Ovary (tissue), 9 donors: Measurements from ENCODE around the gene PPFIA4. TPM values are rescaled to one million over a fixed set of nuclear protein-coding genes. Genes with fewer than 3 reads are reported as not detected.

Source experiments
- DNase-seq, 5 donors: peaks; one replicate each; pipeline ENCODE4 v3.0.0-alpha.2; 2019 to 2020
- H3K27ac ChIP-seq, 2 donors: fragments of 200-600 bp; one replicate each; pipeline versions ENCODE4 v1.5.1 to v1.8.0; 2019 to 2022
- H3K27me3 ChIP-seq: fragments of 200-600 bp; one replicate; pipeline ENCODE4 v1.8.0; 2022
- H3K36me3 ChIP-seq: fragments of 200-600 bp; sonication (generic); one replicate; pipeline ENCODE4 v1.5.1; 2019
- H3K4me1 ChIP-seq: one replicate; pipeline ENCODE4 v1.8.1; 2013; ENCODE audit warnings: mild to moderate bottlenecking, moderate library complexity; ENCODE audit not compliant: insufficient read depth
- H3K4me3 ChIP-seq: fragments of 200-600 bp; sonication (generic); one replicate; pipeline ENCODE4 v1.5.1; 2017
- H3K9me3 ChIP-seq, 2 donors: fragments of 200-600 bp in 1 of 2; sonication (generic) in 1 of 2; one replicate each; pipeline versions ENCODE4 v1.5.1 to v1.8.1; 2013 to 2019; ENCODE audit warnings: mild to moderate bottlenecking in 1 of 2, moderate library complexity in 1 of 2
- CTCF ChIP-seq, 3 donors: fragments of 450-650 bp in 2 of 3; fragments of 200-600 bp in 1 of 3; IDR thresholded peaks; one replicate each; pipeline versions ENCODE4 v1.5.1 to v1.8.0; 2016 to 2022; ENCODE audit warnings: antibody characterized with exemption in 3 of 3, mild to moderate bottlenecking in 1 of 3
- EP300 ChIP-seq: sonication (generic); formaldehyde crosslinking; IDR thresholded peaks from one replicate; pipeline ENCODE4 v1.6.1; 2017; ENCODE audit warnings: antibody characterized with exemption
- POLR2A ChIP-seq: fragments of 450-650 bp; IDR thresholded peaks from one replicate; pipeline ENCODE4 v1.6.1; 2017; ENCODE audit warnings: antibody characterized with exemption, mild to moderate bottlenecking, moderate library complexity
- WGBS, 3 donors: extraction: QIAGEN DNeasy Blood & Tissue Kit in 1 of 3; methylation state at CpG; one replicate each; pipeline versions ENCODE4 v1.1.5 to v1.1.7; 2013 to 2017; 5-methylcytosine and 5-hydroxymethylcytosine counted together
- intact Hi-C, 4 donors: fragments of 100-400 bp; cut with DNase I; formaldehyde crosslinking; loops; one replicate each; pipeline versions ENCODE4 v1.11.0 to v1.15.1; 2022 to 2023
- polyA plus RNA-seq, 2 donors: library from polyadenylated mRNA; stranded (reverse); fragments of 200-250 nt in 1 of 2; fragments of 350-450 nt in 1 of 2; fragmentation: Illumina TruSeq in 1 of 2; extraction: RNeasy Lipid Tissue Mini Kit (QIAGEN cat#74804) in 1 of 2; gene quantifications; one replicate each; pipeline ENCODE4 v1.2.3, GENCODE V29; 2013 to 2014
- total RNA-seq, 7 donors: library from RNA; depleted of rRNA in 2 of 7; stranded (reverse); fragments of >200 nt in 2 of 7; fragmentation: NEBNext Ultra II Directional in 3 of 7; extraction: Animal tissue kit (Norgen Biotek cat#: 25700) in 3 of 7; gene quantifications; one replicate each; pipeline versions ENCODE4 v1.1.0 to v1.2.4, GENCODE V29; 2016 to 2023
- donor health status: DM: no; HTN: no; CAD: no; lungs with moderate emphysema.
- donor health status: DM: no; HTN: no; CAD: no.
- donor health status: Bipolar disorder and iron deficiency.
- donor health status: DM: yes; HTN: yes; CAD: no.
- donor health status: DM: no; HTN: no; CAD: no.
- donor health status: DM: yes; HTN: yes; CAD: no.

Gene PPFIA4
- total and polyA plus RNA-seq, 9 donors: 0.35 to 2.6 (median 1.4) TPM

DNA sequence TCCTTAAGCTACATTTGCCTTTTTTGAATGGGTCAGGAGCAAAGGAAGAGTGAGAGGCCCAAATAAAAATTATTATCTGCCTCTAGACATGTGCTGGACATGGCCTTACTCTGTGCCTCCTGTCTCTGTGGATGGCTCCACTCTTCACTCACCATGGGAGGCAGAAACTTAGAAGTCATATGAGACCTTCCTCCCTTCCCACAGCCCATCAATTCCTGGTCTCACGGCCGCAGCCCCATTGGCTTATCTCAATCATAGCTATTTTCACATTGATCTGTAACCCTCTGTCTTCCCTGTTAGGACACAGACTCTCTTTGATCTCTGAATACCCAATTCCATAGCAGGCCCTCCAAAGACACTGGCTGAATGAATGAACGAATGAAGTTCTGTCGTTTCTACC, 87.0 kb downstream of the PPFIA4 start:
- intact Hi-C loops: no loop called here
- no peaks in the 10 kb centered on the region for H3K27me3 ChIP-seq
- no peaks in the 10 kb centered on the region for H3K4me1 ChIP-seq
- no peak overlapping the region for H3K4me3 ChIP-seq
- H3K9me3 ChIP-seq: no peaks in the 10 kb centered on the region
- H3K36me3 ChIP-seq: no peaks in the 10 kb centered on the region
- WGBS, 3 donors: 72 to 80% (median 74%) methylated on average over 4 of the region's 4 CpGs
- no peak for TF ChIP-seq CTCF (IDR thresholded peaks at IDR 0.05)
- no peak for TF ChIP-seq EP300
- no peak for TF ChIP-seq POLR2A
- no peak overlapping the region for H3K27ac ChIP-seq
- no peak for DNase-seq

DNA sequence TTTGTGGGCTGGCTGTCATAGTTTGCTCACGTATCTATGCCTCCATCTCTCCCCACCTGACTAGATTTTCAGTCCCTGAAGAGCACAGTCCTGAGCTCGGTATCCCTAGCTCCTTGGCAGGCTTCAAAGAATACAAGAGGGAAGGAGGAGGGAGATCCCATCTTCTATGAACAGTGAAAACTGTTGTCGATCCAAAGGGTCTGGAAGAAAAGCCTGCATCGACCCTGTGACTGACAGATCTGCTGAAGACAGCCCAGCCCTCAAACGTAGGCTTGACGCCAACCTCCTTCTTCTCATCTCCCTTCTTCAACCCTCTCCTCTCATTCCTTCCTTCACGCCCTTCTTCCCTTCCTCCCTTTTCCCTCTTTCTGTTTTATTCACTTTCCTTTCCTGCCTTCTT, 87.9 kb downstream of the PPFIA4 start:
- Histone ChIP-seq H3K36me3 (no peaks in the 10 kb centered on the region), H3K9me3 (no peaks in the 10 kb centered on the region), H3K27ac (no peak overlapping the region), H3K4me1 (no peaks in the 10 kb centered on the region), H3K4me3 (no peak overlapping the region), H3K27me3 (no peaks in the 10 kb centered on the region)
- no peak for DNase-seq
- intact Hi-C loops: no loop called here
- no peak for TF ChIP-seq EP300
- no peak for TF ChIP-seq CTCF (IDR thresholded peaks at IDR 0.05)
- TF ChIP-seq POLR2A: no peak
- WGBS, 3 donors: 65 to 71% (median 67%) methylated on average over 7 of the region's 7 CpGs

GRCh38 chr1:203116091-203116820, 90.0 kb downstream of the PPFIA4 start:
- Histone ChIP-seq H3K9me3 (no peaks in the 10 kb centered on the region), H3K36me3 (no peaks in the 10 kb centered on the region), H3K27me3 (no peaks in the 10 kb centered on the region), H3K4me1 (no peaks in the 10 kb centered on the region), H3K4me3 (no peak overlapping the region), H3K27ac (no peak overlapping the region)
- 43 to 59% (median 49%) methylated on average over 10 of the region's 10 CpGs for WGBS, 3 donors
- TF ChIP-seq EP300: no peak
- TF ChIP-seq CTCF (IDR thresholded peaks at IDR 0.05): no peak
- DNase-seq: no peak
- intact Hi-C loops: loop anchor here in 2 of 4 donors (5.0 kb wide), 1 partner anchor 101 kb away; no protein-coding TSS in a partner anchor

DNA sequence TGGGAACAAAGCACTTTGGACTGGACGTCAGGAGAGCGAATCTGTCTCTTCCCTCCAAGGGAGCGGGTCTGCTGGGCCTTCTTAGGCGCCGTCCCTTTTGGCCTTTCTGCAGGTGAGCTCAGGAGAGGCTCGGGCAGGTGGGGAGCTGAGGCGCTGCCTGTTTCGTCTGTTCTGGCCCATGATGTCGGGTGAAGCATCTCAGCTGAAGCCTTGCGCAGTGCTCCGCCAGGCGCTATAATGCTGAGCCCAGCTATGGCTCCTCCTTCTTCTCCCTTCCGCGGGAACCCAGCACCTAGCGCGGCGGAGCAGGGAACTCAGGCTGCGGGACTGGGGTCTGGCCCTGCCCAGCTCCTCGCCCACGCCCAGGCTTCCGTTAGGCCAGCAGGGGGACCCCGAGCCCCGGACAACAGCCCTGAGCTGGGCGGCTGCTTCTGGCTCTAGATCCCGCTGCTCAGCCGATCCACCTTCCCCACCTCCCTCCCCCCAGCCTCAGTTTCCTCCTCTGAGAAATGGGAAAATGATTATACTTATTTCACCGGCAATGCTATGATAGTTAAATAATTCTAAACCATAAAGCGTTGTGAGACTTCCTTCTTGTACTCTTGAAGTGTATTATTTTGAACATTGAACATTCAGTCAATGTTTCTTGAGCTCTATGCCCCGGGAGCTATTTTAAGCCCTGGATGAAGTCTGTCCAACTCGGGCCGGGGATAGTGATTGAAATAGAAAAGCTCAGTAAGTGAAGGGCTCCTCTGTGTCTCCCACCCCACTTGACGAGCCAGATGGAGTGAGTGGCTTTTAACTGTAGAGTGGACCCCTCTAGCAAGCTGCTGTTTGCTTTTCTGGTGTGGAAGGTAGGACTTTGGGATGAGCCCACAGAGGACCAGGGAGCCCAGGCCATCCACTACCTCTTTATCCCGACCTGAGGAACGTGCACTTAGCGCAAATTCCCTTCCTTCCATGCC, 91.6 kb downstream of the PPFIA4 start:
- Histone ChIP-seq H3K4me3 (no peak overlapping the region), H3K36me3 (no peaks in the 10 kb centered on the region), H3K9me3 (no peaks in the 10 kb centered on the region), H3K4me1 (no peaks in the 10 kb centered on the region), H3K27me3 (no peaks in the 10 kb centered on the region), H3K27ac (no peak overlapping the region)
- TF ChIP-seq CTCF (IDR thresholded peaks at IDR 0.05) (peak in 2 of 3 donors; percentile 44 to 53), EP300 (no peak), POLR2A (no peak)
- peak; percentile 52 to 86 (median 60) for DNase-seq
- intact Hi-C loops: loop anchor here in 3 of 4 donors (2.0 to 5.0 kb wide), 2 partner anchors 99 kb away; no protein-coding TSS in a partner anchor
- WGBS, 3 donors: 18 to 22% (median 20%) methylated on average over 35 of the region's 35 CpGs
